Activated T-cell treated with anti-CD3 and anti-CD28 coated beads, Interleukin-2, amount 50 U/mL, for 72 hours (primary cell): Measurements from ENCODE around the gene RTN4RL1. TPM values are rescaled to one million over a fixed set of nuclear protein-coding genes. Genes with fewer than 3 reads are reported as not detected.

Experiments used
- ATAC-seq, 2 donors: fragments of 150-1000 bp; cut with Tn5 transposase; replicated peaks in 1 of 2; 2 replicates each; pipeline ENCODE4 v1.10.0; 2021; ENCODE audit warnings: moderate library complexity in 2 of 2, mild to moderate bottlenecking in 1 of 2
- DNase-seq, 2 donors: peaks; one replicate each; pipeline ENCODE4 v3.0.0; 2021 to 2022; ENCODE audit warnings: mixed read lengths in 1 of 2
- H3K27ac Mint-ChIP-seq: one replicate; pipeline ENCODE4 v1.8.0; 2022; ENCODE audit warnings: mild to moderate bottlenecking, moderate library complexity, mixed read lengths
- H3K27me3 Mint-ChIP-seq: one replicate; pipeline ENCODE4 v1.8.0; 2022; ENCODE audit warnings: low read depth, mixed read lengths
- H3K36me3 Mint-ChIP-seq, 2 donors: one replicate each; pipeline ENCODE4 v1.8.0; 2022; ENCODE audit warnings: mixed read lengths in 2 of 2, mild to moderate bottlenecking in 1 of 2; ENCODE audit not compliant: insufficient read depth in 2 of 2
- H3K4me1 Mint-ChIP-seq: one replicate; pipeline ENCODE4 v1.8.0; 2022; ENCODE audit warnings: low read depth, mixed read lengths
- H3K4me3 Mint-ChIP-seq, 2 donors: one replicate each; pipeline ENCODE4 v1.8.0; 2022; ENCODE audit warnings: mild to moderate bottlenecking in 2 of 2, mixed read lengths in 2 of 2, moderate library complexity in 2 of 2
- H3K9me3 Mint-ChIP-seq, 2 donors: one replicate each; pipeline ENCODE4 v1.8.0; 2022; ENCODE audit warnings: mixed read lengths in 2 of 2
- total RNA-seq, 2 donors: library from RNA; stranded (reverse); gene quantifications; one replicate each; pipeline ENCODE4 v1.2.3, GENCODE V29; 2022

Gene RTN4RL1
- total RNA-seq, result under 1 TPM; 0.14 to 0.21 TPM

DNA sequence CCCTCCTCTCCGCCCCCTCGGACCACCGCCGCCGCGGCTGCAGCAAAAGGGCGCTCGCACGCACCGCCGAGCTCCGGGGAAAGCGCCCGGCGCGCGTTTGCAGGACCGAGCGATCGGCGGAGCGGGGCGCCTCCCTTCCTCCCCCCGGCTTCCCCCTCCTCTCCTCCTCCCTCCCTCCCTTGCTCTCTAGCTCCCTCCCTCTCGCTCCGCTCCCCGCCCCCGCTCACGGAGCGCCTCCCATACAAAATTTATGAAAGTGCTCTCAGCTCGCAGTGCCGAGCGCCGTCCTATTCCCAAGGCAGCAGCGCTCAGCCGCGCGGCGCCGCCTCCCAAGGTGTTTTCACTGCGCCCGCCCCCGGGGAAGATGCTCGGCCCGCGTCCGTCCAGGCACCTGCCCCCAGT lies at the start of gene RTN4RL1:
Gene RTN4RL1, minus strand, starts transcription at position 115 of the 402 bp plus-strand sequence. CDS start 469 bp downstream, outside the sequence.
- H3K27me3 Mint-ChIP-seq, result peaks cover 45% of the 10 kb centered on the region
- no peaks in the 10 kb centered on the region for H3K36me3 Mint-ChIP-seq
- H3K4me1 Mint-ChIP-seq, result peaks cover 19% of the 10 kb centered on the region
- no peaks in the 10 kb centered on the region for H3K9me3 Mint-ChIP-seq
- no peak within 1 kb of the TSS for H3K27ac Mint-ChIP-seq
- DNase-seq (peak; percentile 47 to 58), ATAC-seq (peak; percentile 20 to 25)
- peak within 1 kb of the TSS; percentile 82 to 84 for H3K4me3 Mint-ChIP-seq

GRCh38 chr17:2074919-2075318 lies 49.8 kb upstream of the RTN4RL1 start:
- Mint-ChIP-seq H3K27me3 (no peaks in the 10 kb centered on the region), H3K4me1 (peaks cover 18% of the 10 kb centered on the region), H3K4me3 (no peak overlapping the region), H3K36me3 (peaks cover 13 to 23% of the 10 kb centered on the region in 2 donors), H3K9me3 (no peaks in the 10 kb centered on the region), H3K27ac (no peak overlapping the region)
- no peak for ATAC-seq
- DNase-seq, result no peak

DNA sequence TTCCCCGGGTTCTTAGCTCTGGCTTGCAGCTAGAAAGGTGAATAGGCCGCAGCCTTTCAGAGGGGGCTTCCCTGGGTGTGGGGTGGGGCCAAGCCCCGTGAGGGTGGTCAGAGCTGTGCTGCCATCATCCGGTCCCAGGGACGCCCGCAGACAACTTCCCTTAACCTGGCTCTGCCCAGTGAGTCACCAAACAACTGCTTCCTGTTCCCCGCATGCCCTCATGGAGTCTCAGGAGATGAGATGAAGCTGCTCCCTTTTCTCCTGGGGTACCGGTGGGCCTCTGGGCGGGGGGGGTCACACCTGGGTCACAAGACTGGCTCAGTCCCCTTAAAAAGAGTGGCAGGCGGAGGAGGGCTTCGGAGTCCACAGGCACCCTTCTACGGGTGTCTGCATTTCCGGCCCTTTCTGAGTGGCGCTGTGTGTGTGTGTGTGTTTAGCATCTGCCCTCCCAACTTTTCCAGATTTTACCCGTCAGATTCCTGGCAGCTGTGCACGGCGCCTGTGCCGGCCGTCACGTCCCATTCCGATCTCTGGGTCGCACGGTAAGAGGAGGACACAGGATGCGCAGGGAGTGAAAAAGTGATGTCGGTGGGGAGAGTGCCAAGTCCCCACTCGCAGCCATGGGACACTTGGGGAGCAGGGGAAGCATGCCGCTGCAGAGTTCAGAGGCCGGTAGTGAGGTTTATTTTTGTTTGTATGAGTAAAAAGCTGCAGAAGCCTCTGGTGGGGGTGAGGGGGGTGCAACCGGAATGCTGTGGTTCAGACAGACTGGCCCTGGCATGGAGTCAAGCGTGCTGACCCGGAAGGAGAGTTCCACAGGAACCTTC lies 46.5 kb upstream of the RTN4RL1 start:
- peaks cover 15 to 22% of the 10 kb centered on the region in 2 donors for H3K36me3 Mint-ChIP-seq
- no peaks in the 10 kb centered on the region for H3K9me3 Mint-ChIP-seq
- H3K4me3 Mint-ChIP-seq, result peak overlapping the region; percentile 66 to 82
- H3K4me1 Mint-ChIP-seq, result peaks cover 46% of the 10 kb centered on the region
- H3K27me3 Mint-ChIP-seq, result no peaks in the 10 kb centered on the region
- no peak for DNase-seq
- no peak for ATAC-seq
- H3K27ac Mint-ChIP-seq, result peak overlapping the region; percentile 43

DNA sequence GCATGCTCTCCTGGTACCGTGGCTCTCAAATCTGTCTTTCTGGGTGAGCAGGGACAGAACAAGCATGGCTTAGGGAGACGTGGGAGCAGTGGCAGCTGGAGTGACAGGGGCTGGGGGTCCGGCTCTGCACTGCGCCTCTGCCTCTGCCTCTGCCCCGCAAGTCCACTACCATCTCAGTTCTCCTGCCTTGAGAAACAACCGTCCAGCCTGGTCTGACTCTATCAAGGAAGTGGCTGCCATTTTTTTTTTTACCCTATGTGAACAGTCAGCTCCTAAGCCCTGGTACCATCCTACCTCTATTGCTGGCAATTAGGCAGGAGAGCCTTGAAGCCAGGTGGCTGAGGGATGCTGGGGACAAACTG lies 45.9 kb upstream of the RTN4RL1 start:
- H3K27me3 Mint-ChIP-seq, result no peaks in the 10 kb centered on the region

DNA sequence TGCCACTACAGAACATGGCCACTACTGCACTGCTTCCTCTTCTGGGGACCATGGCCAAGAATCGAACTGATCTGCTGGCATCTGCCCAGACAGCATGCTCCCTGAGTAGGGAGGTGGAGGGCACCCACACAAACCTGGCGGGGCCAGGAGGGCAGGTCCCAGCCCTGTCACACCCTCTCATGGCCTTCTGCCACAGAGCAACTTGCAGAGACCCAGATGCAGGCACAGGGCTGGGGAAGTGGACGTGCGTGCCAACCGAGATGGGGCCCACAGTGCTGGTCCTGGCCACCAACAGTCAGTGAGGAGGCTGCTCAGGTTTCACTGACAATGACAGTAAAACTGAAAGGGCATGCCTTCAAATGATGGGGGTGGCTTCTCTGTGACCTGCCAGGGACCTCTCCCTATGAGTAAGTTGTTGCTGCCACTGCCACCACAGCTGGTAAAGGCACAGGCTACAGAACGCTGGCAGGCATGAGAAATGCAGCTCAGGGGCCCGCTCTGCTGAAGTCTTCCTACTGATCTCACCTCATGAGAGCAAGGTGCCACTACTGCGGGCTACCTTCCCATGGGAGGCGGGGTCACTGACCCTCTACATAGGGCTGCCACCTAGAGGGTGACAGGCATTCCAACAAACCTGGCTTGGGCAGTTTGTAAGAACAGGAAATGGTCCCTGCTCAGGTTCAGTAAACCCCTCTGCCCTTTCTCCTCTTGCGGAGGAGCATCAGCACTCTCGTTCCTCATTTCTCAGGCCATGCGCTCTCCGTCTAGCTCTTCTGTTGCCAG lies 45.3 kb upstream of the RTN4RL1 start:
- H3K36me3 Mint-ChIP-seq, result peaks cover 21 to 22% of the 10 kb centered on the region in 2 donors

More for the DNA sequence above, 45.9 kb upstream of the RTN4RL1 start:
- ATAC-seq, result no peak
- peaks cover 46% of the 10 kb centered on the region for H3K4me1 Mint-ChIP-seq
- H3K4me3 Mint-ChIP-seq, result peak overlapping the region; percentile 66 to 82
- H3K27ac Mint-ChIP-seq, result peak overlapping the region; percentile 43
- no peak for DNase-seq
- H3K36me3 Mint-ChIP-seq, result peaks cover 18 to 23% of the 10 kb centered on the region in 2 donors
- H3K9me3 Mint-ChIP-seq, result no peaks in the 10 kb centered on the region

GRCh38 chr17:2068519-2069051 lies 43.5 kb upstream of the RTN4RL1 start:
- Mint-ChIP-seq H3K9me3 (no peaks in the 10 kb centered on the region), H3K4me3 (peak overlapping the region; percentile 79 to 82), H3K27me3 (no peaks in the 10 kb centered on the region), H3K27ac (peak overlapping the region; percentile 49), H3K4me1 (peaks cover 53% of the 10 kb centered on the region), H3K36me3 (peaks cover 25 to 29% of the 10 kb centered on the region in 2 donors)
- peak; percentile 49 to 61 for DNase-seq
- ATAC-seq, result peak; percentile 25 to 29

More for the DNA sequence above, 45.3 kb upstream of the RTN4RL1 start:
- ATAC-seq (peak; percentile 92 to 93), DNase-seq (peak; percentile 88 to 89)
- Mint-ChIP-seq H3K4me3 (peak overlapping the region; percentile 79 to 82), H3K27me3 (no peaks in the 10 kb centered on the region), H3K9me3 (no peaks in the 10 kb centered on the region), H3K4me1 (peaks cover 46% of the 10 kb centered on the region), H3K27ac (peak overlapping the region; percentile 43)

DNA sequence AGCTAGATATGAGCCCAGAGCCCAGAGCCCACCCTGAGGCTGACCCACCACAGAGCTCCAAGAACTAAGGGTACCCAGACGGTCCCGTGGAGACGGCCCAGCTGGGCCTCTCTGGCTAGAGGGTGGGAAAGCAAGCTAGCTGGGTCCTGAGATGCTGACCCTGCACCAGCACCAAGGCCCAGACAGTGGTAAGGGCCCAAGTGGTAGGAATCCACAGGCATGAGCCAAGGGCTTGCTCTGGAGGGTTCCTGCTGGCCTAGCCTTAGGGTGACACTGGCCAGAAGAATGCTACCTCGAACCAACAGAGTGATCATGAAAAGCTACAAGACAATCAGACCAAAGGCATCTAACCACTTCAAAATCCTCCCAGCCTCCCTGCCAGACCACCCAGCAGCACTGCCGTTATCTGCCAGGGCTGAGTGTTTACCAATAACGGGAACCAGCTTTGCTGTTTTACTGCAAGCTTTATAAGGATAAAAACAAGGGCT lies 42.9 kb upstream of the RTN4RL1 start:
- DNase-seq (no peak), ATAC-seq (no peak)
- Mint-ChIP-seq H3K4me3 (peak overlapping the region; percentile 48 to 82), H3K27me3 (no peaks in the 10 kb centered on the region), H3K4me1 (peaks cover 53% of the 10 kb centered on the region), H3K9me3 (no peaks in the 10 kb centered on the region), H3K27ac (peak overlapping the region; percentile 33), H3K36me3 (peaks cover 25 to 31% of the 10 kb centered on the region in 2 donors)

DNA sequence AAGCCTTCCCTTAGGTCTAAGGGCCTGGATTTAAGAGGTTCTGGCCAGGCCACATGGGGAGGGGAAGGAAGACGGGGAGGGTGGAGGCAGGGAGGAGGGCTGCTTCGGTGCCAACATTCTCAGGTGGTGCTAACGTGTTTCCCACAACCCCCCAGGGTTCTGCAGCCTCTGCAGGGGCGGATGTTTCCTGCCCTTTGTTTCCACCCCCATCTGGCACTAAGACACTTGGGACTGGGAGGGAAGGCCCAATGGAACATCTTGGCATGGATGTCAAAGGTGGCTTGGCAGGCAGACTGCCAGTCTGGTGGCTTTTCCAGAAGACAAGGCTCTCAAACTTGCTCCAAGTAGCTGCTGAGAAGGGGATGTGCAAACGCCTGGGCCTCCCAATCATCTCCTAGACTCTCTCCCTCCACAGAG lies 42.5 kb upstream of the RTN4RL1 start:
- ATAC-seq (no peak), DNase-seq (no peak)
- no peaks in the 10 kb centered on the region for H3K9me3 Mint-ChIP-seq
- H3K36me3 Mint-ChIP-seq, result peaks cover 25 to 31% of the 10 kb centered on the region in 2 donors
- no peak overlapping the region for H3K27ac Mint-ChIP-seq
- H3K4me1 Mint-ChIP-seq, result peaks cover 53% of the 10 kb centered on the region
- H3K27me3 Mint-ChIP-seq, result no peaks in the 10 kb centered on the region
- H3K4me3 Mint-ChIP-seq, result peak overlapping the region; percentile 48 to 82

DNA sequence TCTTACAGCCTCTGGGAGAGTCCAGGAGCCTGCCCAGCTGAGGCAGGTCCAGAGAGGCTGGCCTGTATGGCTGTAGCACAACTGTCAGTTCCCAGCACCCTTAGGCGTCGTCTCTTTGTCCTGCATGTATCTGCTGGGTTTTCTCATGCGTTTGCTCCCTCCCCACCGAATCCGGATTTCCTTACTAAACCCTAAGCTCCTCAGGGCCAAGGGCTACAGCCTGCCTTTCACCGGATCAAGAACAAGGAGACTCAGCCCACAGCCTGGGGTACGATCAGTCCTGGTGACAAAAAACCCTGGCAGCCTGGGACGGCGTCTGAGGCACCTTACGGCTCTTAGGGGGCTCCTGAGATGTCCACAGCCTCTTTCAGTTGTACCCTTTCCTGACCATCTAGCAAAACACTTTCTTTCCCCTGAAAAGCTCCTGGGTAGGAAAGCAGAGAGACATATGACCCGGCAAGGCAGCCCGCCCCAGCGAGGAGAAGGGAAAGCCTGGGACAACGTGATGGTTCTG lies 42.0 kb upstream of the RTN4RL1 start:
- peaks cover 53% of the 10 kb centered on the region for H3K4me1 Mint-ChIP-seq
- DNase-seq (no peak), ATAC-seq (no peak)
- H3K27me3 Mint-ChIP-seq, result no peaks in the 10 kb centered on the region
- peak overlapping the region in 1 of 2 donors; percentile 41 for H3K4me3 Mint-ChIP-seq
- H3K27ac Mint-ChIP-seq, result no peak overlapping the region
- peaks cover 21 to 31% of the 10 kb centered on the region in 2 donors for H3K36me3 Mint-ChIP-seq
- H3K9me3 Mint-ChIP-seq, result no peaks in the 10 kb centered on the region

- Mint-ChIP-seq H3K4me3 (no peak overlapping the region), H3K27ac (no peak overlapping the region), H3K36me3 (peaks cover 20 to 31% of the 10 kb centered on the region in 2 donors)
These were observed 40.8 kb upstream of the RTN4RL1 start for GRCh38 chr17:2065949-2066400.

GRCh38 chr17:2064980-2065785 lies 40.0 kb upstream of the RTN4RL1 start:
- ATAC-seq (peak; percentile 69 to 81), DNase-seq (peak; percentile 83 to 88)
- H3K9me3 Mint-ChIP-seq, result no peaks in the 10 kb centered on the region
- peak overlapping the region in 1 of 2 donors; percentile 2 for H3K4me3 Mint-ChIP-seq
- peaks cover 22 to 34% of the 10 kb centered on the region in 2 donors for H3K36me3 Mint-ChIP-seq
- H3K27me3 Mint-ChIP-seq, result no peaks in the 10 kb centered on the region
- H3K27ac Mint-ChIP-seq, result no peak overlapping the region
- peaks cover 44% of the 10 kb centered on the region for H3K4me1 Mint-ChIP-seq

More at GRCh38 chr17:2065949-2066400, 40.8 kb upstream of the RTN4RL1 start:
- H3K4me1 Mint-ChIP-seq, result peaks cover 46% of the 10 kb centered on the region
- no peak for DNase-seq
- H3K27me3 Mint-ChIP-seq, result no peaks in the 10 kb centered on the region
- ATAC-seq, result no peak
- H3K9me3 Mint-ChIP-seq, result no peaks in the 10 kb centered on the region

GRCh38 chr17:2064520-2064971 lies 39.4 kb upstream of the RTN4RL1 start:
- H3K27me3 Mint-ChIP-seq, result peaks cover 3% of the 10 kb centered on the region
- H3K9me3 Mint-ChIP-seq, result no peaks in the 10 kb centered on the region
- H3K4me1 Mint-ChIP-seq, result peaks cover 40% of the 10 kb centered on the region
- H3K4me3 Mint-ChIP-seq, result peak overlapping the region in 1 of 2 donors; percentile 2
- ATAC-seq (peak; percentile 3 to 8), DNase-seq (no peak)
- H3K36me3 Mint-ChIP-seq, result peaks cover 19 to 32% of the 10 kb centered on the region in 2 donors
- H3K27ac Mint-ChIP-seq, result peak overlapping the region; percentile 29
